ENCODE data around the gene RNF166.

GRCh38 chr16:88730632-88731607 lies 24.7 kb upstream of the RNF166 start:
- no peak for TF ChIP-seq YY1 (IDR thresholded peaks at IDR 0.05; ENCODE audit: insufficient read depth, insufficient read length)
- TF ChIP-seq ZNF274 (IDR thresholded peaks at IDR 0.05; ENCODE audit: low read depth, low read length) = no peak
- TF ChIP-seq SUZ12 (IDR thresholded peaks at IDR 0.05; ENCODE audit: extremely low read depth, insufficient read depth, insufficient read length) = no peak
